Suprapubic skin (tissue), 4 donors: ENCODE data around the gene MALL.
"Not testable (repeated sequence)": the region's sequence is repeated elsewhere in the genome, so short reads cannot be mapped to it uniquely, and the experiment has no call there.

Source experiments
- CTCF ChIP-seq, 2 donors: fragments of 200-600 bp in 1 of 2; fragments of 450-650 bp in 1 of 2; sonication (generic) in 1 of 2; IDR thresholded peaks; one replicate each; pipeline ENCODE4 v1.5.1; 2016 to 2019; ENCODE audit warnings: antibody characterized with exemption in 2 of 2, mild to moderate bottlenecking in 1 of 2, moderate library complexity in 1 of 2
- EP300 ChIP-seq: sonication (generic); formaldehyde crosslinking; IDR thresholded peaks from one replicate; pipeline ENCODE4 v1.6.1; 2017; ENCODE audit warnings: antibody characterized with exemption
- POLR2A ChIP-seq, 2 donors: fragments of 450-650 bp; IDR thresholded peaks; one replicate each; pipeline ENCODE4 v1.6.1; 2017; ENCODE audit warnings: antibody characterized with exemption in 2 of 2, mild to moderate bottlenecking in 2 of 2, moderate library complexity in 2 of 2
- POLR2AphosphoS5 ChIP-seq, 3 donors: sonication (generic); formaldehyde crosslinking; IDR thresholded peaks; one replicate each; pipeline ENCODE4 v1.6.1; 2017; ENCODE audit warnings: antibody characterized with exemption in 3 of 3

GRCh38 chr2:110060550-110060949 lies 55.1 kb downstream of the MALL start:
- TF ChIP-seq CTCF (IDR thresholded peaks at IDR 0.05); POLR2A (IDR thresholded peaks at IDR 0.05); POLR2AphosphoS5 (IDR thresholded peaks at IDR 0.05); EP300: not testable (repeated sequence)
